Nephron progenitor cell (in vitro differentiated cells): ENCODE measurements around the gene GLYATL1B.
"Not testable (repeated sequence)": the region's sequence is repeated elsewhere in the genome, so short reads cannot be mapped to it uniquely, and the experiment has no call there.

Source experiments
- DNase-seq: peaks from one replicate; pipeline ENCODE4 v3.0.0; 2021
- H3K27ac Mint-ChIP-seq: 2 replicates; pipeline ENCODE4 v1.8.0; 2021; ENCODE audit warnings: mild to moderate bottlenecking, moderate library complexity, mixed read lengths
- H3K27me3 Mint-ChIP-seq: 2 replicates; pipeline ENCODE4 v1.8.0; 2021; ENCODE audit warnings: mild to moderate bottlenecking, low read depth, mixed read lengths; ENCODE audit not compliant: poor library complexity
- H3K36me3 Mint-ChIP-seq: 2 replicates; pipeline ENCODE4 v1.8.0; 2021; ENCODE audit warnings: low read depth, mixed read lengths
- H3K4me1 Mint-ChIP-seq: 2 replicates; pipeline ENCODE4 v1.8.0; 2021; ENCODE audit warnings: mixed read lengths
- H3K4me3 Mint-ChIP-seq: 2 replicates; pipeline ENCODE4 v1.8.0; 2021; ENCODE audit warnings: mild to moderate bottlenecking, moderate library complexity, mixed read lengths
- H3K9me3 Mint-ChIP-seq: 2 replicates; pipeline ENCODE4 v1.8.0; 2021; ENCODE audit warnings: mild to moderate bottlenecking, moderate library complexity, mixed read lengths
- TF ChIP-seq, protein P1 (sequence below): fragments of 200-600 bp; sonication (generic); IDR thresholded peaks from 2 replicates; pipeline ENCODE4 v1.5.0; 2021; ENCODE audit warnings: antibody characterized with exemption

Gene GLYATL1B

GRCh38 chr11:59088162-59088561, 2.1 kb downstream of the GLYATL1B start:
- Mint-ChIP-seq H3K4me3 (no peak overlapping the region), H3K27me3 (no peaks in the 10 kb centered on the region), H3K36me3 (no peaks in the 10 kb centered on the region), H3K9me3 (no peaks in the 10 kb centered on the region), H3K27ac (no peak overlapping the region), H3K4me1 (no peaks in the 10 kb centered on the region)
- TF ChIP-seq, protein P1, sequence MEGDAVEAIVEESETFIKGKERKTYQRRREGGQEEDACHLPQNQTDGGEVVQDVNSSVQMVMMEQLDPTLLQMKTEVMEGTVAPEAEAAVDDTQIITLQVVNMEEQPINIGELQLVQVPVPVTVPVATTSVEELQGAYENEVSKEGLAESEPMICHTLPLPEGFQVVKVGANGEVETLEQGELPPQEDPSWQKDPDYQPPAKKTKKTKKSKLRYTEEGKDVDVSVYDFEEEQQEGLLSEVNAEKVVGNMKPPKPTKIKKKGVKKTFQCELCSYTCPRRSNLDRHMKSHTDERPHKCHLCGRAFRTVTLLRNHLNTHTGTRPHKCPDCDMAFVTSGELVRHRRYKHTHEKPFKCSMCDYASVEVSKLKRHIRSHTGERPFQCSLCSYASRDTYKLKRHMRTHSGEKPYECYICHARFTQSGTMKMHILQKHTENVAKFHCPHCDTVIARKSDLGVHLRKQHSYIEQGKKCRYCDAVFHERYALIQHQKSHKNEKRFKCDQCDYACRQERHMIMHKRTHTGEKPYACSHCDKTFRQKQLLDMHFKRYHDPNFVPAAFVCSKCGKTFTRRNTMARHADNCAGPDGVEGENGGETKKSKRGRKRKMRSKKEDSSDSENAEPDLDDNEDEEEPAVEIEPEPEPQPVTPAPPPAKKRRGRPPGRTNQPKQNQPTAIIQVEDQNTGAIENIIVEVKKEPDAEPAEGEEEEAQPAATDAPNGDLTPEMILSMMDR, result no peak
- no peak for DNase-seq

DNA sequence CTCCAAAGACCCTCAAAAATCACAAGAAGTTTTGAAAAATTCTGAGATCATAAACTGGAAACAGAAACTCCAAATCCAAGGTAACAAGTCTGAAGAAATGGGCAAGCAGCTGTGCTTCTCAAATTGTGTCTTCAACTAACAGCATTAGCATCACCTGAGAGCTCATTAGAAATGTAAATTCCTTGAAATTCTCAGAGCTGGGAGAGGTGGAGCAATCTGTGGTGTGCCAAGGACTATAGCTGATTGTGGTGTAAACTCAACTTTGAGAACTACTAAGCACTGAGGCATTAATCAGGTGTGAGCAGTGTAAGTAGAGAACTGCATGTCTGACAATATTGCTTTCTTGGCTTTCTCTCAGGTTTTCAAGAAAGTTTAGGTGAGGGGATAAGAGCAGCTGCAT, 7.5 kb downstream of the GLYATL1B start:
- H3K27ac Mint-ChIP-seq, result not testable (repeated sequence)

DNA sequence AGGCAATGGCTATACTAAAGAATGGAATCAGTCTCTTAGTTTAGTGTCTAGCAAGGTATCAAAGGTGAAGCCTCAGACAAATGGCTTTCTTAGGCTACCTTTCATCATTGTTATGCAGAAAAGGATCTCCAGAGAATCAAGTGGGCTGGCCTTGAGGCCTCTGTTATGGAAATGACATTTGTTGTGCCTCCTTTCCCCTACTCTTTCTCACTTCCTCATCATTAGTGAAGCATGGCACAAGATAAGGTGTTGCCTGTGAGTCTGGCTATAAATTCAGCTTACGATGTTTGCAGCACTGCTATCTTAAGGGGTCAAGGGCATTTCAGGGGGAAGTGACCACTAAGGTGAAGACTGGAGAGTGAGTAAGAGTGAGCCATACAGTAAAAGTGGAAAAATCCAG, 9.1 kb downstream of the GLYATL1B start:
- not testable (repeated sequence) for H3K4me3 Mint-ChIP-seq, DNase-seq, H3K27ac Mint-ChIP-seq, H3K36me3 Mint-ChIP-seq, H3K4me1 Mint-ChIP-seq, H3K9me3 Mint-ChIP-seq
- H3K27me3 Mint-ChIP-seq, result peaks cover 12% of the 10 kb centered on the region

More for the DNA sequence above, 7.5 kb downstream of the GLYATL1B start:
- H3K27me3 Mint-ChIP-seq, result peaks cover 10% of the 10 kb centered on the region
- not testable (repeated sequence) for H3K4me1 Mint-ChIP-seq, H3K36me3 Mint-ChIP-seq, H3K9me3 Mint-ChIP-seq, H3K4me3 Mint-ChIP-seq, DNase-seq

DNA sequence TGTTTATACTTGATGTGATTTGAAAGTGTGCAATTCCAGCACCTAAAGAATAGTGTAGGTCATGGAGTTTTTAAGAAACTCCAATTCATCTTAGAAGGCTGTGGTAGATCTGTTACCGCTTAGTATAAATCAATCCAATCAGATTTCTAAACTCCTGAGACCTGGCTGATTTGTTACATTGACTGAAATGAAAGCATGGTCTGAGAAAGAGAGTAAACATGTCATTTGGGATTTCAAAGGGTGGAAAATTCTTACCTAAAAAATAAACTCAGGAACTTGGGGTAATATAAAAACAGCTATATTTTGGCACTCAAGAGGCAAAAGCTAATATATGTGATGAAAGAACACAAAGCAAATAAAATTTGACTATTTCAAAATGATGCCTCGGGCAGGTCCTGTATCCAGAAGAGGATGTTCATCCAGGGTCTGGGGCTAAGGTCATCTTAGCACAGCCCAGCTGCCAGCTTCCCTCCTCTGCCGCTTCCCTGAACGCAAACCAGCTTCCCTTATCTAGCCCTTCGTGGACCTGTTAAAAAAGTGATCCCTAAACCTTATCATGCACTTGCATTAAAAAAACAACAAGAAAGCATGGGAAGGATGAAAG, 10.0 kb downstream of the GLYATL1B start:
- not testable (repeated sequence) for H3K4me1 Mint-ChIP-seq
- peaks cover 20% of the 10 kb centered on the region for H3K27me3 Mint-ChIP-seq

GRCh38 chr11:59097113-59097708, 11.1 kb downstream of the GLYATL1B start:
- no peak overlapping the region for H3K27ac Mint-ChIP-seq
- no peaks in the 10 kb centered on the region for H3K4me1 Mint-ChIP-seq
- peaks cover 30% of the 10 kb centered on the region for H3K27me3 Mint-ChIP-seq
- H3K9me3 Mint-ChIP-seq, result no peaks in the 10 kb centered on the region
- TF ChIP-seq, protein P1, result peak; percentile 52
- H3K4me3 Mint-ChIP-seq, result no peak overlapping the region
- DNase-seq, result peak; percentile 54
- no peaks in the 10 kb centered on the region for H3K36me3 Mint-ChIP-seq

More for the DNA sequence above, 10.0 kb downstream of the GLYATL1B start:
- not testable (repeated sequence) for H3K9me3 Mint-ChIP-seq, H3K36me3 Mint-ChIP-seq, DNase-seq, H3K4me3 Mint-ChIP-seq, H3K27ac Mint-ChIP-seq

- not testable (repeated sequence) for DNase-seq, H3K27ac Mint-ChIP-seq, H3K36me3 Mint-ChIP-seq, H3K4me3 Mint-ChIP-seq, H3K4me1 Mint-ChIP-seq, H3K9me3 Mint-ChIP-seq
- H3K27me3 Mint-ChIP-seq, result peaks cover 33% of the 10 kb centered on the region
These were observed 11.8 kb downstream of the GLYATL1B start for GRCh38 chr11:59097938-59098337.

GRCh38 chr11:59102259-59102765, 16.2 kb downstream of the GLYATL1B start:
- H3K27me3 Mint-ChIP-seq, result peaks cover 66% of the 10 kb centered on the region
- peaks cover 4% of the 10 kb centered on the region for H3K9me3 Mint-ChIP-seq
- TF ChIP-seq, protein P1, result peak; percentile 30
- peak overlapping the region; percentile 65 for H3K4me3 Mint-ChIP-seq
- H3K4me1 Mint-ChIP-seq, result peaks cover 19% of the 10 kb centered on the region
- H3K36me3 Mint-ChIP-seq, result no peaks in the 10 kb centered on the region
- peak; percentile 63 for DNase-seq
- H3K27ac Mint-ChIP-seq, result no peak overlapping the region
